HG03025 (cell line): ENCODE results near the gene RAB4A.

Experiments used
- ATAC-seq: cut with Tn5 transposase; IDR thresholded peaks from one replicate; pipeline ENCODE4 v1.9.1; 2021; ENCODE audit warnings: mild to moderate bottlenecking, moderate library complexity; ENCODE audit not compliant: unreplicated experiment, low FRiP score

Gene RAB4A

GRCh38 chr1:229243638-229244037, 27.3 kb upstream of the RAB4A start:
- ATAC-seq, result no peak

DNA sequence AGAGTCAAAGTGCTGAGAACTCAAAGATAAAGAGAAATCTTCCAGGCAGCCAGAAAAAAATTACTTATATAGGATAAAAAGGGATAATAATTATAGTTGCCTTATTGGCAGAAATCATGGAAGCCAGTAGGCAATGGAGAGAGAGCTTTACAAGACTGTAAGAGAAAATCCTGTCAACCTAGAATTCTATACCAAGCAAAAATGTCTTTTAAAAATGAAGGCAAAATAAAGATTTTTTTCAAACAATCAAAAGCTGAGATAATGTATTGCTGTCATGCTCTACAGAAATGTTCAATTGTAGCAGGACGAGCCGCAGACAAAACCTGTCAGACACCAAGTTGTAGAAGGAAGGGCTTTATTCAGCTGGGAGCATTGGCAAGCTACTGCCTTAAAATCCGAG, 26.8 kb upstream of the RAB4A start:
- no peak for ATAC-seq

DNA sequence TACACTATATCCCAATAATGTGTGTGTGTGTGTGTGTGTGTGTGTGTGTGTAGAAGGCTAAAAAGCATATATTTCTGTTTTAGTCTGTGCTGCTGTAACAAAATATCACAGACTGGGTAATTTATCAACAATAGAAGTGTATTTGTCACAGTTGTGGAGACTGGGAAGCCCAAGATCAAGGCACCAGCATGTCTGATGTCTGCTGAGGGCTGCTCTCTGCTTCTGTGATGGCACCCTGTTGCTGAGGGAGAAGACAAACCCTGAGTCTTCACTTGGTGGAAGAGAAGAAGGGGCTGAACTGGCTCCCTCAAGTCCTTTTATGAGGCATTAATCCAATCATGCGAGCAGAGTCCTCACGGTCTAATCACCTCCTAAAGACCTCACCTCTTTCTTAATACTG, 23.0 kb upstream of the RAB4A start:
- no peak for ATAC-seq

GRCh38 chr1:229248821-229249817, 21.8 kb upstream of the RAB4A start:
- no peak for ATAC-seq

GRCh38 chr1:229249854-229250644, 20.9 kb upstream of the RAB4A start:
- no peak for ATAC-seq

- no peak for ATAC-seq
These were observed 19.7 kb upstream of the RAB4A start for GRCh38 chr1:229251185-229251584.

- no peak for ATAC-seq
These were observed 18.5 kb upstream of the RAB4A start for GRCh38 chr1:229252228-229252984.

DNA sequence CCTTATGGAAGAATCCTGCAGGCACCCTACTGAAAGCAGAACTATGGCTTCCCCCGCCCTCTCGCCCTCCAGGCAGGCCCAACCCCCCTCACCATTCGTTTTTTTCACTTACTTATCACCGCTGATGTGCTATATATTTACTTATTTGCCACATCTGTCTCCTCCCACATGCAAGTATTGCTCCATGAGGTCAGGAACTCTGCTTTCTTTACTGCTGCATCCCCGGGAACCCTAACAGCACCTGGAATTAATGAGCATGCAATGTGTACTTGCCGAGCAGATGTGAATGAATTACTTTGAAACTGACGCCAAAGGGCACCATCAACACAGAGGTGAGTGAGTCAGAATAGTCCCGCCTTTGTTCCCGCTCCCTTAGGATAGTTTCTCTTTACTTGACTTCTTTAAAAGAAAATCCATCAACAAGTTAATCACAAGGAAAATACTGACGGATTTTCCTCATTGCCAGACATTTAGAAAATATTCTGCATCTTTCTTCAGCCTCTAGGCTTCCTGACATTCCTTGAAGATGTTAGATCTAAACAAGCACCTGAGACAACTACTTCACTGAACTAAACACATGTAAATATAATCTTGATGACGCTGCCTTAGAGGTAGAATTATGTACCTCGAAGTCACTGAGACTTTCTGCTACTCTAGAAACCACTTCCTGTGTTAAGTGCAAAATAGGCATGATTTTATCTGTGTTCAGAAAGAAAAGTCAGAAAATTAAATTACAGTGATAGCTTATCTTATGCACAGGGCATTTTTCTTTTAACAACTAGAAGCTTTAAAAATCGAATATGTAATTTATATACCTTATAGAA, 17.5 kb upstream of the RAB4A start:
- no peak for ATAC-seq

DNA sequence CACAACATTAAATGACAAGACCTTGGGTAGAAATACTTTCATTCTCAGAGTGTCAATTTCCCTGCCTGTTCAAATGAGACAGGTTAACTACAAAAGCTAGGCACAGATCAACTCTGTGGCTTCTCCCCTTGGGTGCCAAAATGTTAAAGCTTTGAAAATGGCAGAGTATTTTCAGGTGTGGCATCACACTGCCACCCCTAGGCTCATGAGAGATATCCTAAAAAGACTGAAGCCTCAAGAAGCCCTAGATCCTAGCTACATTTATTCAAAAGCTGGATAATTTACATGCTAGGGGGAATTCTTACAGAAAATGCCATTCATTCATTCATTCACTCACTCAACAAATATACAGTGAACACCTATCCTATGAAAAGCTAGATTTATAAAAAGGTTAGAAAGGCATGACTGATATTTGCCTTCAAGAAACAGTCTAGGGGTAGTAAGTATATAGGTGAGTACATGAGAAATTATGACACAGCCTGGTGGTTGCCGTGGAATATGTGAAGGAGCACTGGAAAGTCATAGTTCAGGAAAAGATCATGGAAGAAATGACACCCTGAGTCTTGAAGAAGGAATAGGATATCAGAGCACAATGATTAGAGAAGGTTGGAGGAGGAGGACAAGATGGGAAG, 15.9 kb upstream of the RAB4A start:
- no peak for ATAC-seq

DNA sequence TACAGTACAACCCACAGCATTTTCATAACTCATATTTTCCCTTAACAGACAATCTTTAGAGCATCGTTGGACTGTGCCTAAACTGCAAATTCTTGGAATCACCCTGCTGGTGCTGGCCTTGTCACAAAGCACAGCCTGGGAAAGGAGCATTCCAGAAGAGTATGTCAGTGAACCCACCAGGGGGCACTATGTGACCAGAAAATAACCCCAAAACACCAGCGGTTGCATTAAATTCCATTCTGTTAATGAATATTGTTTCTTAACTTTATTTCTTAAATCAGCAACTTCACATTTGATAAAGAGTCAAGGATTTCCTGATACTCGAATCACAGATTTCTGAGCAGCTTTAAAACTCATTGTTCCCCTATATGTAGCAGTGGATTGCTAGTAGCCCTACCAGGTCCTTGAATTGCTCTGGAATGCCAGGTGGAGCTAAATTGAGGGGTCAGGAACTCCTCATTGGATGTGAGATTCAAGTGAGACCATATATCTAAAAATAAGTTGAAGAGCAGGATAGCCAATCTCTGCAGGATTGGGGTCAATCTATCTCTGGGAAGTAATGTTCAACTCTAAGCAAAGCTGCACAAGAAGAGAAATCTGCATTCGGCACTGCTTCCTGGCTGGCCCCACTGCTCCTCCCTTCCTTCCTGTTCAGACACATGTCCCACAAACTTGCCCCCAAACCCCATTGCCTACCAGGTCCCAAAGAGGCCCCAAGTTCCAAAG, 12.7 kb upstream of the RAB4A start:
- no peak for ATAC-seq

DNA sequence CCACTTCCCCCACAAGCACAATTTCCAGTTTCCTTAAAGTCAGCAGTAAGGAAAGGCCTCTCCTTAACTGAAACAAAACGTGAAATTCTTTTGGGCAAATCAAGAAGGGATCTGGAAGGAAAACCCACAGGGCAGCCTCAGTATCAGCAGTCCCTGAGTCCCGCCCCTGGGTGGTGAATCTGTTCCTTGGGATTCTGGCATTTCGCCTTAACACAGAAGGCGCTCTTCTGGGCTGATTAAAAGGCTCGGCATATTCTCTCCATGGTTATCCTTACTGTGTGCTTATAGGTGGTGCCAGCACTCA, 12.2 kb upstream of the RAB4A start:
- no peak for ATAC-seq

DNA sequence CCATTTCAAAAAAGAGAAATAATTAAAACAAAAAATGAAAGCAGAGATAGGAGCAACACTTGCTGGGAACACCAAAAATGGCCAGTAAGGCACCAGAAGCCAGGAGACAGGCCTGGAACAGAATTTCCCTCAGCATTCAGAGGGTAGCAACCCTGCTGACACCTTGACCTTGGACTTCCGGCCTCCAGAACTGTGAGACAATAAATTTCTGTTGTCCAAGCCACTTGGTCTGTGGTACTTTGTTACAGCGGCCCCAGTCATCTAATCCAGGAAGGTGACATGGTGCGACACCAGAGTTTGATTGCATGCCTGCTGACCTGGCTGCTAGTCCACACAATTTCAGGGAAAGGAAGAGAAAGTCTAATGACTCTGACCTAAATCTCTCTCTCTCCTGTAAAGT, 10.6 kb upstream of the RAB4A start:
- no peak for ATAC-seq

DNA sequence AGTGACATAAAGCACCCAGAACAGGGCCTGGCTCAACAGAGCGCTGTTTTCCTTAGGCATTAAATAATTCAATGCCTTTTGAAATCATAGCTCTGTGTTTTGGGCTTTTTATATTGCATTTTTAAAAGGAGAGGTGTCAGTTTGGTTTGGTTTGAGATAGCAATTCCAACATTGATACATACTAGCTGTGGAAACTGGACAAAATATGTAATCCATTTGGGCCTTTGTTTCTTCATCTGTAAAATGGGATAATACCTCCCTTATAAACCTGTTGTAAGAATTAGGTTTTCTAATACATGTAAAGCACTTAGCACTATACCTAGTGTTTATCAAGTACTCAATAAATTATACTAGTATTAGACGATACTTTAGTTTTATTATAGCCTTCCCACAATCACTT, 8.7 kb upstream of the RAB4A start:
- ATAC-seq, result no peak

- no peak for ATAC-seq
These were observed 7.7 kb upstream of the RAB4A start for GRCh38 chr1:229263254-229263653.

DNA sequence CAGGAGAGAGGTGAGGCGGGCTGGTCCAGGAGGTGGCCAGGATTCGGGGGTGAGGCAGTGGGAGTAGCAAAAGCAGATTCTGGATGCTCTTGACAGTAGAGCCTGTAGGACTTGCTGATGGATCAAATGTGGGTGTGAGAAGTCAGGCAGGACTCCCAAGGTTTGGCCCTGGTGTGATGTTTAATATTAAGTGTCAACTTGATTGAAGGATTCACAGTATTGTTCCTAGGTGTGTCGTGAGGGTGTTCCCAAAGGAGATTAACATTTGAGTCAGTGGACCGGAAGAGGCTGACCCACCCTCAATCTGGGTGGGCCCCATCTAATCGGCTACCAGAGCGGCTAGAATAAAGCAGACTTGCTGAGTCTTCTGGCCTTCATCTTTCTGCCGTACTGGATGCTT, 6.8 kb upstream of the RAB4A start:
- ATAC-seq, result no peak

- no peak for ATAC-seq
These were observed 6.4 kb upstream of the RAB4A start for GRCh38 chr1:229264487-229264886.

DNA sequence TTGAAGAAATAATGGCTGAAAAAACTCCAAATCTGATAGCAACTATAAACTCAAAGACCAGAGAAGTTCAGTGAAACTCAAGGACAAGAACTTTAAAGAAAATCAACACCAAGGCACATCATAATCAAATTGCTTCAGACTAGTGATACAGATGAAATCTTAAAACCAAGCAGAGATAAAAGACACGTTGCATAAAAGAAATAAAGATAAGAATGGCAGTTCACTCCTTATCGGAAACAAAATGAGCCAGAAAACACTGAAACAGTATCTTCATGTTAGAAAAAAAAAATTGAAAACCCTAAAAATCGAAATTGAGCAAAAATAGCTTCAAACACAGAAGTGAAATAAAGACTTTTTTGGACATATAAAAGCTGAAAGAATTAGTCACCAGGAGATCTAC, 4.6 kb upstream of the RAB4A start:
- ATAC-seq, result no peak

DNA sequence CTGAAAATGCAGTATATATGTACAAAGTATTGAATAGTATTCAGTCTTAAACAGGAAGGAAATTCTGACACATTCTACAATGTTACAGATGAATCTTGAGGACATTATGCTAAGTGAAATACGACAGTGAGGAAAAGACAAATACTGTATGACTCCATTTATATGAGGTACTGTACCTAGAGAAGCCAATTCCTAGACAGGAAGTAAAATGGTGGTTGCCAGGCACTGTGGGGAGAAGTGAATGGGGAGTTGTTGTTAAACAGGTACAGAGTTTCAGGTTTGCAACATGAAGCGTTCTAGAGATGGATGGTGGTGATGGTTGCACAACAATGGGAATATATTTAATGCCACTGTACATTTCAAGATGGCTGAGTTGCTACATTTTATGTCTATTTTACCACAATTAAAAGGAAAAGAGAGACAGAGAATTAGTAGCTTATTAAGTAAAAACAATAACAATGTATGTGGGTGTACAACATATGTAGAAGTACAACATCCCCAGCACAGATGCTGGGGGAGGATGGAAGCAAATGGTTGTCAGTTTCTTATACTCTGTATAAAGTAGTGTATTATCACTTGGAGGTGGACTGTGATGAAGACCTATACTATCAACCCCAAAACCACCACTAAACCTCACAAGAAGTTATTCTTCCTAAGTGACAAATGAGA, 3.9 kb upstream of the RAB4A start:
- no peak for ATAC-seq

DNA sequence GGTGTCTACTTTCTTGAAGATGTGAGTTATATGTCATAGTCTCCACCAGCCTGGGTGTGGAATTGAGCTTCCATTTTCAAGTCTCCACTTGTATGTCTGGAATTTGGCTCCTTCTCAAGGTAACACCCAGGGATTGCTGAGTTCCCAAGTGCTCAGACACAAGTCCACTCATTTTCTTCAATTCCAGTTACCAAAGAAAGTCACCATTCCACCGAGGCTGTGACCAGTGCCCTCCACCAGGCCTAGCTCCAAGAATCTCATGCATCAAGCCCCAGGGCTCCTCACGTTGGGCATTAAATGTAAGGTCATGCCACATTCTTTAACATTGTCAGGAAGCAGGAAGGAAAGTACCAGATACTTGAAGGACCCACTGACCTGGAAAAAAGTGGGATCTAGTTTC, 2.4 kb upstream of the RAB4A start:
- ATAC-seq, result no peak
